ENCODE measurements around the gene PRPSAP2.

The PRPSAP2 gene

GRCh38 chr17:18964018-18964351 is 106.1 kb downstream of the PRPSAP2 start:
- no peak for DNase-seq

DNA sequence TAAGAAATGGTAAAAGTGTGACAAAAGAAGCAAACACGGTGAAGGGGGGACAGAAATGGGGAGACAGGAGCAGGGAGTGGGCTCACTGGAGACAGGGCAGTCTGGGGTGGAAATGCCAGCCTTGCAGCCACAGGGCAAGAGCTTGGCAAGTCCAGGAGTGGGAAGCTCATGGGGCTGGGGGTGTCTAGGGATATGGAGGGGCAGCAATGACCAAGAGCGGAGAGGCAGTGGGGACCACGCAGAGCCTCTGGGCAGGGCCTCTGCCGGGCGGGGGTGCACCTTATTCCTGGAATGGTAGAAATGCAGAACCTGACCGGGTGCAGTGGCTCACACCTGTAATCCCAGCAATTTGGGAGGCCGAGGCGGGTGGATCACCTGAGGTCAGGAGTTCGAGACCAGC is 106.6 kb downstream of the PRPSAP2 start:
- no peak for DNase-seq

- no peak for DNase-seq
Measured at GRCh38 chr17:18965530-18966236, 107.8 kb downstream of the PRPSAP2 start.

DNA sequence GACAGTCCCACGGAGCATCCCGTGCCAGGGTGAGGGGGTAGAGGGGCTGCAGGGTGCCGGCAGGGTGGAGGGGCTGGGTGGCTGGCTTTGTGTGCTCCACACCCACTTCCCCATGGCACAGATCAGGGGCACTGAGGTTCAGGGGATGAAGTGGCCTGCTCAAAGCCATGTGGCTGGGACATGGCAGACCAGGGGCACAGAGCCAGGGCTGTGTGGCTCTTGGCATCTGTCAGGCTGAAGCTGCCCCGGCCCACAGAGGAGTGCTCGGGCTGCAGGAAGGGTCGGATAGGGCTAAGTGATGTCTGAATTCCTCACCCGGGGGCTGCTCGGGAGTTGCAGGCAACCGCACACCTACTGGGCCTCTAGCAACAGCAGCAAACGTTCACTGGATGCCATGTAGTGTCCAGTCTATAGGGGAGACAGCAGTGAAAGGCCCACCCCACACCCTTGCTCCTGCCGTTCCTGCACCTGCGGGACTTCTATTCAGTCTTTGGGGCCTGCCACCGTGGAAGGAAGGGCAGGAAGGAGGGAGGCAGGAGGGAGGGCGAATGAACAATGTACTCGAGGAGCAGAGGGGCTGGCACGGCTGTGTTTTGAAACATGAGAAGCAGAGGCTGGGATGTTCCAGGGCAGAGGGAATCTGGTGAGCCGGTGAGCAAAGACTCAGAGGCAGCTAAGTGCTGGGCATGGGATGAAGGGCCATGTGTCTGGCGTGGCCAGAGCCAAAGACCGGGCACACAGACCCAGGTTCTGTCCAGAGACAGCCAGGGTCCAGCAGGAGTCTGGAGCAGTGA is 109.1 kb downstream of the PRPSAP2 start:
- DNase-seq, result no peak

DNA sequence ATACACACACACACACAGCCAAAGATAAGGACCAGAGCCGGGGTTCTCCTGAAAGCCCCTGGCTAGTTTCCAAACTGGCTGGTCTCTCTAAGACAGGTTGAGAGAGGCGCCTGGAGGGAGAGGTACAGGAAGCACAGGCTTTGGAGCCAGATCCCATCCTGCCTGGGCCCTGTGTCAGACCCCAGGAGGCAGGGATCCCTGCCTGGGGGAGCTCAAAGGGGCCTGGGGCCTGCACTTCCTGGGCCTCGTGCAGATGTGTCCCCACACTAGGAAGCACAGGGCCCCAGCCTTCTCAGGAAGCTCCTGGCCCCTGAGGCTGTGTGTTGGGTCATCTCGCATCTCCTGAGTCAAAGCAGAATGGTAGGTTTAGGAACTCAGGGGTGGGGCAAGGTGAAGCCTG is 110.0 kb downstream of the PRPSAP2 start:
- DNase-seq, result no peak

DNA sequence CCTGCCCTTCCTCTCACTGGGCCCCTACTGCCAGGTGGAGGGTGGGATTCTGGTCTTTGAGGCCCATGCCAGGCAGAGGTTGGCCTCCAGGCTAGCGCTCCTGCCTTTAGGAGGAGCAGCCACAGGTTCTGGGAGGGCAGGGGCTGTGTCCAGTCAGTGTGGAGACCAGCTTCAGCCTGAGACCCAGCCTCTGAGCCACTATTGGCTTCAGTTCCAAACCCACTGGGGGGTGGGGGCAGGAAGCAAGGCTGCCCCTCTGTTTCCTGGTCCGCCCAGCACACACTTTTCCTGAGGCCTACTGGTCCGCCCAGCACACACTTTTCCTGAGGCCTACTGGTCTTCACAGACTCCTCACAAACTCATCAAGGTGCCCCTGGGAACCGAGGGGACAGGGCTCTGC is 110.4 kb downstream of the PRPSAP2 start:
- DNase-seq, result no peak

DNA sequence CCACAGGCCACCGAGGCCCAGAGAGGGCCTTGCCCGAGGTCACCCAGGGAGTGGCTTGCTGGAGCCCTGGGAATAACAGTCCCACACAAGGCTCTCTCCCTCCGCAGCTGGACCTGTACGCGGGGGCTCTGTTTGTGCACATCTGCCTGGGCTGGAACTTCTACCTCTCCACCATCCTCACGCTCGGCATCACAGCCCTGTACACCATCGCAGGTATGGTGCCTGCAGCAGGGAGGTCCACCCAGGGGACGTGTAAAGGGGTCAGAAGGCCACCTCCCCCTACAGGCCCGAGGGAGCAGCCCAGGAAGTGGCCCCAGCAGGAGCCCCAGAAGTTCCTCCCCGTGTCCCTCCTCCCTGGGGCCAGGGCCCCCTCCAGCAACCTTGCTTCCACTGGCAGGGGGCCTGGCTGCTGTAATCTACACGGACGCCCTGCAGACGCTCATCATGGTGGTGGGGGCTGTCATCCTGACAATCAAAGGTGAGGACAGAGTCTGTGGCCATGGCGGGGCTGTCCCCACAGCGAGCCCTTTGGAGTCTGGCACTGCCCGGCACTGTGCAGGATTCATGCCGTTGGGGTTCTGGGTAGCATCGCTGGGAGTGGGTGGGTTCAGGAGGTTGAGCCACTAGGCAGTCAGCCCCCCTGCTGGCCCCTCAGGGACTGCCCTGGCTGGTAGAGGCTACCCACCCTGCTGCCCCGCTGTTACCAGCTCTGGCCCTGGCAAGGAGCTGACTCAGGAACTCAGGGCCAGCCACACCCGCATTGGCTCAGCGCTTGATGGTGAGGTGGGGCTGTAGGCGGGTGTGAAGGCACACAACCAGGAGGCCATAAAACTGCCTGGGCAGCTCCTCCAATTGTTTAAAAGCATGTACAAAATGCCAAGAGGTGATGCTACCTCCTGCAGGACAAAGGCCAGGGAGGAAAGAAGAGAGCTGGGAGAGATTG is 111.3 kb downstream of the PRPSAP2 start:
- DNase-seq, result no peak

DNA sequence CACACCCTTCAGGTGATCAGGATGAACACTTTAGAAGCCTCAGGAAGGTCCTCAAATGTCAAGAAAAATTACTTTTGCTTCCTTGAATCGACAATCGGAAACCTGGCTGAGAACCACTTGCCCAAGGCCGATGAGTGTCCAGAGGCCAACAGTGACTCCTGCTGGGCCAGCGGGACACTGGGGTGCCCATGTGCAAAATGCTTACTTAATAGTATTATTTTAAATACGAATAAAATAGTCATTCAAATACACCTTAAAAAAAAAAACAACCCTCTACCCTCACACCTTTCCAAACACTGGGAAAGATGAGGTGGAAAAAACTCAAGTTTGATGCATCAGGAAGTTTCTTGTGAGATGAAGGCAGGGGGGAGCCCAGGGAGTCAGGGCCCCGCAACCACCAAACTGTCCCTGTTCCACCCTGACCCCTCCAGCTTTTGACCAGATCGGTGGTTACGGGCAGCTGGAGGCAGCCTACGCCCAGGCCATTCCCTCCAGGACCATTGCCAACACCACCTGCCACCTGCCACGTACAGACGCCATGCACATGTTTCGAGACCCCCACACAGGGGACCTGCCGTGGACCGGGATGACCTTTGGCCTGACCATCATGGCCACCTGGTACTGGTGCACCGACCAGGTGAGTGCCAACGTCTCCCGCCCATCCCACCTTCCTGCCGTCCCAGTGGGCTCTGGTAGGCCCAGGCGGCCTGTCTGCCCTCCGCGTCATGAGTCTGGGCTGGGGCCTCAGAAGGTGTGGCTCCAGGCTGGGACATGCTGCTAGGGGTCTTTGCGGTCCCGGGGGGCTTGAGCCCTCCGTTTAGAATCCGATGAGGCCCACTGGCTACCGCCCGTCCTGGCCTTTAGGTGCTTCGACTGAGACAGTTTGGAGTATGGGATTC is 112.9 kb downstream of the PRPSAP2 start:
- DNase-seq, result no peak

DNA sequence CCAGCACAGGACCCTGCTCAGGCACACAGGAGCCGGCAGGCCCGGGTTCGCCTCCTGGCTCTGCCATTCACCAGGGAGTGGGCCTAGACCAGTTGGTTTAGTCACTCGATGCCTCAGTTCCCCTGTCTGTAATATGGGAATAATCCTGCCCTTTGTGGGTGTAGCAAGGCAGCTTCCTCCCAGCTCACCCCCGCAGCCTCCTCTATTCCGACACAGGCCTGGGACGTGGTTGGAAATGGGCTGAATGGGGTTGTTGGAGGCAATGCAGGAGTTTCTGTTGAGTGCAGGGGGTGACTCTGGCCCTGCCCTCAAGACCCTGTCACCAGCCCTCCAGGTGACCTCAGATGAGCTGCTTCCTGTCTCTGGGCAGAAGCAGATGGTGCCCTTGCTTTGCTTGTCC is 113.9 kb downstream of the PRPSAP2 start:
- DNase-seq, result no peak

GRCh38 chr17:18974407-18975149 is 116.6 kb downstream of the PRPSAP2 start:
- DNase-seq, result peak; percentile 18

- DNase-seq, result no peak
Measured at GRCh38 chr17:18975597-18975996, 117.7 kb downstream of the PRPSAP2 start.

GRCh38 chr17:18976201-18976600 is 118.3 kb downstream of the PRPSAP2 start:
- no peak for DNase-seq

GRCh38 chr17:18977021-18977420 is 119.1 kb downstream of the PRPSAP2 start:
- no peak for DNase-seq

- DNase-seq, result no peak
Measured at GRCh38 chr17:18977646-18978045, 119.7 kb downstream of the PRPSAP2 start.

DNA sequence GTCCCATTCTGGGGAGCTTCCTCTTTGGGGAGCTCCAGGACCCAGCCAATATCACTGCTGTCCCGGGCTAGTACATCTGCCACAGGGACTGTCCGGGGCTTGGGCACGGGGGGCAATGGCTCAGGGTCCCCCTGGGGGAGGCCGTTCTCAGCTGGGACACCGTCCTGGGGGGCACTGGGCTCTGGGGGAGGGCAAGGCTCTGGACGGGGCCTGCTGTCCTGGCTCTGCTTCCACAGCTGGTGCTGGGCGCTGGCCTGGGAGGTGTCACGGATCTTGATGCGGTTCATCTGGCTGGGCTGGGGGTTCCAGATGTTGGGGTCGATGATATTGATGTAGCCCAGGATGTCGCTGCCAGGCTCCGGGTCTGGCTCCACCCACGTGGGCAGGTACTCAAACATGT is 120.1 kb downstream of the PRPSAP2 start:
- no peak for DNase-seq

GRCh38 chr17:18978655-18979054 is 120.7 kb downstream of the PRPSAP2 start:
- DNase-seq, result no peak
